ENCODE measurements around the gene PAMR1. TPM values are rescaled to one million over a fixed set of nuclear protein-coding genes. Genes with fewer than 3 reads are reported as not detected.

PAMR1 gene
- total and polyA plus RNA-seq, 10 of the 15 experiments (the other 5 are each of a cell fraction or from before 2014, with no cell fraction given), result 0.04 TPM; not detected in 9

GRCh38 chr11:35414311-35414710 is 111.1 kb downstream of the PAMR1 start:
- H3K27me3 ChIP-seq (replicated peaks in 1 of 2; ENCODE audit: control insufficient read depth in 2 of 2, insufficient read depth in 2 of 2, low read length in 1 of 2), result peaks cover 12 to 21% of the 10 kb centered on the region in 2 experiments
- H3K9ac ChIP-seq (ENCODE audit: control insufficient read depth, insufficient read depth, low read length), result no peak overlapping the region
- H3K79me2 ChIP-seq (ENCODE audit: control insufficient read depth, insufficient read depth, low read length), result no peaks in the 10 kb centered on the region
- no peak overlapping the region for H3K4me2 ChIP-seq (ENCODE audit: control insufficient read depth, insufficient read depth)
- no peak for ATAC-seq
- RAD21 ChIA-PET (ENCODE audit: unreplicated experiment), result no interaction called here
- intact Hi-C loops (cut with micrococcal nuclease; ENCODE audit: unreplicated experiment) (loop anchor here (5.0 kb wide), 1 partner anchor 907 kb away; no protein-coding TSS in a partner anchor), in situ Hi-C loops (cut with MboI) (loop anchor here (10.0 kb wide), 1 partner anchor 830 kb away; no protein-coding TSS in a partner anchor)
- DNase-seq (ENCODE audit: low read depth, low spot score), result no peak
- H3K4me1 ChIP-seq (ENCODE audit: control insufficient read depth, insufficient read depth, low read length), result no peaks in the 10 kb centered on the region
- BruUV-seq (replicated peaks), result no TSS peak
- TF ChIP-seq IRF3 (IDR thresholded peaks at IDR 0.05), result no peak
- TF ChIP-seq KAT2A (conservative IDR thresholded peaks at IDR 0.05; ENCODE audit: control insufficient read depth, low read depth, low read length), result no peak
- TF ChIP-seq RELA (IDR thresholded peaks at IDR 0.05; ENCODE audit: borderline replicate concordance, partially characterized antibody), result no peak
- TF ChIP-seq ZNF207 (IDR thresholded peaks at IDR 0.05; ENCODE audit: borderline replicate concordance), result no peak
- no peak for TF ChIP-seq RBBP5 (conservative IDR thresholded peaks at IDR 0.05)
- TF ChIP-seq NFYB (IDR thresholded peaks at IDR 0.05; ENCODE audit: insufficient read depth, low read depth, low read length), result no peak
- no peak for TF ChIP-seq SMAD5 (IDR thresholded peaks at IDR 0.05; ENCODE audit: low read depth)
- no peak for TF ChIP-seq PAX8 (IDR thresholded peaks at IDR 0.05)
- no peak for TF ChIP-seq CBX3 (IDR thresholded peaks at IDR 0.05; ENCODE audit: borderline replicate concordance, low read depth)
- TF ChIP-seq, protein P1, sequence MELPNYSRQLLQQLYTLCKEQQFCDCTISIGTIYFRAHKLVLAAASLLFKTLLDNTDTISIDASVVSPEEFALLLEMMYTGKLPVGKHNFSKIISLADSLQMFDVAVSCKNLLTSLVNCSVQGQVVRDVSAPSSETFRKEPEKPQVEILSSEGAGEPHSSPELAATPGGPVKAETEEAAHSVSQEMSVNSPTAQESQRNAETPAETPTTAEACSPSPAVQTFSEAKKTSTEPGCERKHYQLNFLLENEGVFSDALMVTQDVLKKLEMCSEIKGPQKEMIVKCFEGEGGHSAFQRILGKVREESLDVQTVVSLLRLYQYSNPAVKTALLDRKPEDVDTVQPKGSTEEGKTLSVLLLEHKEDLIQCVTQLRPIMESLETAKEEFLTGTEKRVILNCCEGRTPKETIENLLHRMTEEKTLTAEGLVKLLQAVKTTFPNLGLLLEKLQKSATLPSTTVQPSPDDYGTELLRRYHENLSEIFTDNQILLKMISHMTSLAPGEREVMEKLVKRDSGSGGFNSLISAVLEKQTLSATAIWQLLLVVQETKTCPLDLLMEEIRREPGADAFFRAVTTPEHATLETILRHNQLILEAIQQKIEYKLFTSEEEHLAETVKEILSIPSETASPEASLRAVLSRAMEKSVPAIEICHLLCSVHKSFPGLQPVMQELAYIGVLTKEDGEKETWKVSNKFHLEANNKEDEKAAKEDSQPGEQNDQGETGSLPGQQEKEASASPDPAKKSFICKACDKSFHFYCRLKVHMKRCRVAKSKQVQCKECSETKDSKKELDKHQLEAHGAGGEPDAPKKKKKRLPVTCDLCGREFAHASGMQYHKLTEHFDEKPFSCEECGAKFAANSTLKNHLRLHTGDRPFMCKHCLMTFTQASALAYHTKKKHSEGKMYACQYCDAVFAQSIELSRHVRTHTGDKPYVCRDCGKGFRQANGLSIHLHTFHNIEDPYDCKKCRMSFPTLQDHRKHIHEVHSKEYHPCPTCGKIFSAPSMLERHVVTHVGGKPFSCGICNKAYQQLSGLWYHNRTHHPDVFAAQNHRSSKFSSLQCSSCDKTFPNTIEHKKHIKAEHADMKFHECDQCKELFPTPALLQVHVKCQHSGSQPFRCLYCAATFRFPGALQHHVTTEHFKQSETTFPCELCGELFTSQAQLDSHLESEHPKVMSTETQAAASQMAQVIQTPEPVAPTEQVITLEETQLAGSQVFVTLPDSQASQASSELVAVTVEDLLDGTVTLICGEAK (IDR thresholded peaks at IDR 0.05; ENCODE audit: borderline replicate concordance), result no peak
- TF ChIP-seq NR2C1 (IDR thresholded peaks at IDR 0.05), result no peak
- no peak for TF ChIP-seq NRF1 (conservative IDR thresholded peaks at IDR 0.05; ENCODE audit: low read depth, low read length)
- no peak for FAIRE-seq
- no peaks in the 10 kb centered on the region for H4K20me1 ChIP-seq (ENCODE audit: control insufficient read depth, insufficient read depth)
- H3K27ac ChIP-seq (ENCODE audit: control insufficient read depth, insufficient read depth), result no peak overlapping the region
- SMC1A ChIA-PET (ENCODE audit: uncharacterized antibody, unreplicated experiment), result interaction anchor here (0.7 to 1.3 kb wide), 3 partner anchors 11 to 488 kb away, joined by 3 to 4 read pairs (median 3); no protein-coding TSS in a partner anchor
- CTCF ChIA-PET, result interaction anchor here (1.2 kb wide), 1 partner anchor 11 kb away, joined by 3 read pairs; no protein-coding TSS in a partner anchor
- no peaks in the 10 kb centered on the region for H3K36me3 ChIP-seq (ENCODE audit: control insufficient read depth in 2 of 2, insufficient read depth in 2 of 2, low read length in 1 of 2)
- 33% methylated on average over 6 of the region's 6 CpGs for WGBS (ENCODE audit: insufficient coverage, insufficient replicate concordance, low lambda C conversion rate, missing lambda C conversion rate)
- POLR2A ChIA-PET, result no interaction called here
- H3K4me3 ChIP-seq, result no peak overlapping the region
- no peaks in the 10 kb centered on the region for H3K9me3 ChIP-seq (replicated peaks; ENCODE audit: control insufficient read depth, insufficient read depth, low read length)
- no peak overlapping the region for H2AFZ ChIP-seq (ENCODE audit: control insufficient read depth, low read depth, low read length)
